ENCODE results near the gene OR2T35. TPM values are rescaled to one million over a fixed set of nuclear protein-coding genes. Genes with fewer than 3 reads are reported as not detected.
"Not testable (repeated sequence)": the region's sequence is repeated elsewhere in the genome, so short reads cannot be mapped to it uniquely, and the experiment has no call there.

Gene OR2T35
- total RNA-seq (2021) (not detected in 2 replicates), Bru-seq, nascent RNA (not detected), BruChase-seq, experiment 1, labeled RNA remaining after a 2-hour chase (not detected), BruChase-seq, experiment 2, labeled RNA remaining after a 6-hour chase (not detected)
- long read RNA-seq: 0 reads

- H3K79me2 ChIP-seq (ENCODE audit: low read depth); H3K27me3 ChIP-seq (ENCODE audit: insufficient read depth, low read depth); DNase-seq; H3K36me3 ChIP-seq (ENCODE audit: low read depth); H3K27ac ChIP-seq; intact Hi-C loops (cut with micrococcal nuclease; ENCODE audit: unreplicated experiment); BruUV-seq (replicated peaks); H2AFZ ChIP-seq; H3K4me1 ChIP-seq (replicated peaks; ENCODE audit: insufficient read depth); H3F3A ChIP-seq (ENCODE audit: insufficient read depth, low read depth); H3K4me2 ChIP-seq; H4K20me1 ChIP-seq (ENCODE audit: insufficient read depth); CTCF ChIA-PET; H3K9me3 ChIP-seq (ENCODE audit: insufficient read depth, low read depth); H3K9me2 ChIP-seq (ENCODE audit: insufficient read depth); POLR2A ChIA-PET (ENCODE audit: unreplicated experiment); H3K4me3 ChIP-seq: not testable (repeated sequence)
Observed at GRCh38 chr1:248645178-248645577, at the start of gene OR2T35. OR2T35 (minus strand) TSS chr1:248645278; CDS start chr1:248639258, 6,020 bp downstream.

GRCh38 chr1:248691567-248692155, 46.6 kb upstream of the OR2T35 start:
- no TSS peak for BruUV-seq (replicated peaks)
- no peaks in the 10 kb centered on the region for H3K79me2 ChIP-seq (ENCODE audit: low read depth)
- H3K9me3 ChIP-seq (ENCODE audit: insufficient read depth, low read depth): no peaks in the 10 kb centered on the region
- H4K20me1 ChIP-seq (ENCODE audit: insufficient read depth): no peaks in the 10 kb centered on the region
- H3K4me3 ChIP-seq: no peak overlapping the region
- no peak for DNase-seq
- TF ChIP-seq CTCF (conservative IDR thresholded peaks at IDR 0.05) (no peak), EZH2 (IDR thresholded peaks at IDR 0.05; ENCODE audit: low read depth) (no peak)
- H3K27me3 ChIP-seq (ENCODE audit: insufficient read depth, low read depth): no peaks in the 10 kb centered on the region
- H3K36me3 ChIP-seq (ENCODE audit: low read depth): no peaks in the 10 kb centered on the region
- no peak overlapping the region for H3K4me2 ChIP-seq
- intact Hi-C loops (cut with micrococcal nuclease; ENCODE audit: unreplicated experiment): no loop called here
- no peak overlapping the region for H3K27ac ChIP-seq
- H3F3A ChIP-seq (ENCODE audit: insufficient read depth, low read depth): no peaks in the 10 kb centered on the region
- no peaks in the 10 kb centered on the region for H3K4me1 ChIP-seq (replicated peaks; ENCODE audit: insufficient read depth)
- no peak overlapping the region for H2AFZ ChIP-seq
- ChIA-PET CTCF (no interaction called here), POLR2A (ENCODE audit: unreplicated experiment) (no interaction called here)
- H3K9me2 ChIP-seq (ENCODE audit: insufficient read depth): no peaks in the 10 kb centered on the region

GRCh38 chr1:248688527-248689298, 43.6 kb upstream of the OR2T35 start:
- CTCF ChIA-PET: no interaction called here
- Histone ChIP-seq H3K36me3 (ENCODE audit: low read depth) (no peaks in the 10 kb centered on the region), H3K4me3 (no peak overlapping the region), H2AFZ (no peak overlapping the region), H3K4me2 (no peak overlapping the region), H3K9me3 (ENCODE audit: insufficient read depth, low read depth) (no peaks in the 10 kb centered on the region), H3K9me2 (ENCODE audit: insufficient read depth) (no peaks in the 10 kb centered on the region), H4K20me1 (ENCODE audit: insufficient read depth) (no peaks in the 10 kb centered on the region), H3K27me3 (ENCODE audit: insufficient read depth, low read depth) (no peaks in the 10 kb centered on the region), H3K27ac (no peak overlapping the region), H3K4me1 (replicated peaks; ENCODE audit: insufficient read depth) (no peaks in the 10 kb centered on the region), H3F3A (ENCODE audit: insufficient read depth, low read depth) (no peaks in the 10 kb centered on the region), H3K79me2 (ENCODE audit: low read depth) (no peaks in the 10 kb centered on the region)
- intact Hi-C loops (cut with micrococcal nuclease; ENCODE audit: unreplicated experiment): no loop called here
- no peak for TF ChIP-seq EZH2 (IDR thresholded peaks at IDR 0.05; ENCODE audit: low read depth)
- no peak for TF ChIP-seq CTCF (conservative IDR thresholded peaks at IDR 0.05)
- POLR2A ChIA-PET (ENCODE audit: unreplicated experiment): no interaction called here
- DNase-seq: no peak
- BruUV-seq (replicated peaks): no TSS peak
